PFSK-1 (cell line): ENCODE measurements around the gene PCSK6.

ENCODE experiments used
- FOXP2 ChIP-seq: optimal IDR thresholded peaks from 2 replicates; pipeline ENCODE3; 2011; ENCODE audit warnings: borderline replicate concordance, control low read depth, inconsistent platforms; ENCODE audit not compliant: insufficient read depth; ENCODE audit errors: extremely low read length, extremely low read depth
- POLR2AphosphoS5 ChIP-seq: IDR thresholded peaks from 2 replicates; pipeline ENCODE4 v1.6.1; 2012; ENCODE audit warnings: low read depth, mild to moderate bottlenecking, control low read depth, low read length, moderate library complexity
- SIN3A ChIP-seq: IDR thresholded peaks from 2 replicates; pipeline ENCODE4 v1.6.1; 2012; ENCODE audit warnings: mild to moderate bottlenecking, low read length, moderate library complexity, borderline replicate concordance; ENCODE audit not compliant: insufficient read depth
- TAF1 ChIP-seq: IDR thresholded peaks from 2 replicates; pipeline ENCODE4 v1.6.1; 2012; ENCODE audit warnings: low read length, control low read depth, borderline replicate concordance; ENCODE audit not compliant: insufficient read depth
- TF ChIP-seq, protein P1 (sequence below), 2 experiments: IDR thresholded peaks; 2 replicates each; pipeline versions ENCODE4 v1.6.1 to v1.8.0; 2011 to 2012; ENCODE audit warnings: low read depth in 2 of 2, low read length in 2 of 2, control low read depth in 1 of 2, inconsistent platforms in 1 of 2, mild to moderate bottlenecking in 1 of 2, moderate library complexity in 1 of 2; ENCODE audit not compliant: insufficient read depth in 1 of 2

The PCSK6 gene

DNA sequence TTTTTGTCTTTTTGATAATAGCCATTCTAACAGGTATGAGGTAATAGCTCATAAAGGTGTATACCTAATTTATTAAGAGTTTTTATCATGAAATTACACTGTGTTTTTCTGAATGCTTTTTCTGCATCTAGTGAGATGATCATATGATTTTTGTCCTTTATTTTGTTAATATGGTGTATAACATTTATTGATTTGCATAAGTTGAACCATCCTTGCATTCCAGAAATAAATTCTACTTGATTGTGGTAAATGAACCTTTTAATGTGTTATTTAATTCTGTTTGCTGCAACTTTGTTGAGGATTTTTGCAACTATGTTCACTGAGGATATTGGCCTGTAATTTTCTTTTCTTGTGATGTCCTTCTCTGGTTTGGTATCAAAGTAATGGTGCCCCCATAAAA, 28.0 kb upstream of the PCSK6 start:
- TF ChIP-seq, protein P1, sequence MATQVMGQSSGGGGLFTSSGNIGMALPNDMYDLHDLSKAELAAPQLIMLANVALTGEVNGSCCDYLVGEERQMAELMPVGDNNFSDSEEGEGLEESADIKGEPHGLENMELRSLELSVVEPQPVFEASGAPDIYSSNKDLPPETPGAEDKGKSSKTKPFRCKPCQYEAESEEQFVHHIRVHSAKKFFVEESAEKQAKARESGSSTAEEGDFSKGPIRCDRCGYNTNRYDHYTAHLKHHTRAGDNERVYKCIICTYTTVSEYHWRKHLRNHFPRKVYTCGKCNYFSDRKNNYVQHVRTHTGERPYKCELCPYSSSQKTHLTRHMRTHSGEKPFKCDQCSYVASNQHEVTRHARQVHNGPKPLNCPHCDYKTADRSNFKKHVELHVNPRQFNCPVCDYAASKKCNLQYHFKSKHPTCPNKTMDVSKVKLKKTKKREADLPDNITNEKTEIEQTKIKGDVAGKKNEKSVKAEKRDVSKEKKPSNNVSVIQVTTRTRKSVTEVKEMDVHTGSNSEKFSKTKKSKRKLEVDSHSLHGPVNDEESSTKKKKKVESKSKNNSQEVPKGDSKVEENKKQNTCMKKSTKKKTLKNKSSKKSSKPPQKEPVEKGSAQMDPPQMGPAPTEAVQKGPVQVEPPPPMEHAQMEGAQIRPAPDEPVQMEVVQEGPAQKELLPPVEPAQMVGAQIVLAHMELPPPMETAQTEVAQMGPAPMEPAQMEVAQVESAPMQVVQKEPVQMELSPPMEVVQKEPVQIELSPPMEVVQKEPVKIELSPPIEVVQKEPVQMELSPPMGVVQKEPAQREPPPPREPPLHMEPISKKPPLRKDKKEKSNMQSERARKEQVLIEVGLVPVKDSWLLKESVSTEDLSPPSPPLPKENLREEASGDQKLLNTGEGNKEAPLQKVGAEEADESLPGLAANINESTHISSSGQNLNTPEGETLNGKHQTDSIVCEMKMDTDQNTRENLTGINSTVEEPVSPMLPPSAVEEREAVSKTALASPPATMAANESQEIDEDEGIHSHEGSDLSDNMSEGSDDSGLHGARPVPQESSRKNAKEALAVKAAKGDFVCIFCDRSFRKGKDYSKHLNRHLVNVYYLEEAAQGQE (IDR thresholded peaks at IDR 0.05; ENCODE audit: insufficient read depth in 1 of 2, low read depth in 2 of 2, low read length in 2 of 2), result no peak
- TF ChIP-seq POLR2AphosphoS5 (no peak), FOXP2 (no peak), SIN3A (no peak), TAF1 (no peak)

DNA sequence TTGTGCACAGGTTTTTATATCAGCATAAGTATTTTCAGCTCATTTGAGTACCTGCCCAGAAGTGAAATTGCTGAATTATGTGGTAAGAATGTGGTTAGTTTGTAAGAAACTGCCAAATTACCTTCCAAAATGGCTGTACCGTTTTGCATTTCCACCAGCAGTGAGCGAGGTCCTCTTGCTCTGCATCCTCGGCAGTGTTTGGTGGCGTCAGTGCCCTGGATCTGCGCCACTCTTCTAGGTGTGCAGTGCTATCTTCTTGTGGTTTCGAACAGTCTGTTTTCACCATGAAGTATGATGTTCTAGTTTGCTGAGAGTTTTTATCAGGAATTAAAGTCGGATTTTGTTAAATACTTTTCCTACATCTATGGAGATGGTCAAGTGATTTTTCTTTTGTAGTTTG, 24.8 kb upstream of the PCSK6 start:
- TF ChIP-seq FOXP2 (no peak), TAF1 (no peak), POLR2AphosphoS5 (no peak), SIN3A (no peak)
- TF ChIP-seq, protein P1 (IDR thresholded peaks at IDR 0.05; ENCODE audit: insufficient read depth in 1 of 2, low read depth in 2 of 2, low read length in 2 of 2), result no peak

DNA sequence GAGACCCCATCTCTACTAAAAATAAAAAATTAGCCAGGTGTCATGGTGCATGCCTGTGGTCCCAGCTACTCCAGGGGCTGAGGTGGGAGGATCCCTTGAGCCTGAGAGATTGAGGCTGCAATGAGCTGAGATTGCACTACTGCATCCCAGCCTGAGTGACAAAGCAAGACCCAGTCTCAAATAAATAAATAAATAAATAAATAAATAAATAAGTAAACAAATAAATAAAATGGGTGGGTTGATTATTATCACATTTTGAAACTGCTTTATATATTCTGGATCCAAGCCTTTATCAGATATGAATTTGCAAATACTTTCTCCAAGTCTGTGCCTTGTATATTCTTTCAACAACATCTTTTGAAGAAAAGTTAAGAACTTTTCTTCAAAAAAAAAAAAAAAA, 22.2 kb upstream of the PCSK6 start:
- TF ChIP-seq POLR2AphosphoS5 (no peak), TAF1 (no peak)
- TF ChIP-seq, protein P1 (IDR thresholded peaks at IDR 0.05; ENCODE audit: insufficient read depth in 1 of 2, low read depth in 2 of 2, low read length in 2 of 2), result no peak

DNA sequence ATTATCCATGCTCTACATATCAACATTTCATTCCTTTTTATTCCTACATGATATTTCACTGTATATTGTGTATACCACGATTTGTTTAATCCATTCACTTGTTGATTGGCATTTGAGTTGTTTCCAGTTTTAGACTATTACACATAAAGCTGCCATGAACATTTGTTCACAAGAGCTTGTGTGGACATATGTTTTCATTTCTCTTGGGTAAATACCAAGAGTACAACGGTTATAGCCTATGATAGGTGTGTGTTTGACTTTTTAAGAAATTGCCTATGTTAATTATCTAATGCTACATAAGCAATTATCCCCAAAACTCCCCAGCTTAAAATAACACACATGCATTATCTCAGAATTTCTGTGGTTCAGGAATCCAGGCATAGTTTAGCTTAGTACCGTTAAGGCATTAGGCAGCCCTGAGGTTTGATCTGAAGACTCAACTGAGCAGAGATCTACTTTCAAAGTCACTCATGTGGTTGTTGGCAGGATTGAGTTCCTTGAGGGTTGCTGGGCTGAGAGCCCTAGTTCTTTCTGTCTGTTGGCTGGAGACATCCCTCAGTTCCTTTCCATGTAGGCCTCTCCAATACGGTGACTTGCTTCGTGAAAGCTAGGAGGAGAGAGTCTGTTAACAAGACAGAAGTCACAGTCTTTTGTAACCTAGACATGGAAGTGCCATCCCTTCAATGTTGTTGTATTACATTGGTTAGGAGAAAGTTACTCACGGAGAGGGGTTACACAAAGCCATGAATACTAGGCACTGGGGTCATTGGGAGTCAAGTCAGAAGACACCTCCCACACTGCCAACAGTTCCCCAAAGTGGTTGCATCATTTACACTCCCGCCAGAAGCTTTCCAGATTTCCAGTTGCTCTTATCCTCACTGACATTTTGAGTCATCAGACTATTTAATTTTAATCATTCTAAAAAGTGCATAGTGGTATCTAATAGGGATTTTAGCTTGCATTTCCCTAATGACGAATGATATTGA, 21.0 kb upstream of the PCSK6 start:
- no peak for TF ChIP-seq SIN3A
- TF ChIP-seq, protein P1 (IDR thresholded peaks at IDR 0.05; ENCODE audit: insufficient read depth in 1 of 2, low read depth in 2 of 2, low read length in 2 of 2), result no peak
- no peak for TF ChIP-seq FOXP2
- TF ChIP-seq POLR2AphosphoS5, result no peak
- no peak for TF ChIP-seq TAF1
